ENCODE data around the gene TCP1.
"Not testable (repeated sequence)": the region's sequence is repeated elsewhere in the genome, so short reads cannot be mapped to it uniquely, and the experiment has no call there.

TCP1 gene

DNA sequence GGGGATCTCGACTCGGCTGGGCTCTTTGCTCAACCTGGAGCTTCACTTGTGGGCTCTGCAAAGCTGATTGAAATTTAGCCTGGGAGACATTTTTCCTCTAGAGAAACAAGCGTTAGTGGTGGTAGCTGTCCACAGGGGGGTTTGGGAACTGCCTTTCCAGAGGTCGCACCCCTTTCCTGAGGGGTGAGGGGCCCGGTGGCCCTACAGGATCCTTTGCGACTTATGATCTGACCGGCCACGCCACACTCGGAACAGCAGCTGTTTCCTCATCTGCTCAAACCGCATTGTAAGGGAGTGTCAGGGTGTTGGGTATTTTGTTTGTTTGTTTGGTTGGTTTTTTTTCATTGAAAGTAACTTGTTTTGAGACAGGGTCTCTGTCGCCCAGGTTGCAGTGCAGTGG lies 31.7 kb upstream of the TCP1 start:
- H3K27ac ChIP-seq, result no peak overlapping the region
- no peaks in the 10 kb centered on the region for H3K9me3 ChIP-seq (ENCODE audit: low read depth, low read length)
- TF ChIP-seq POLR2AphosphoS5 (IDR thresholded peaks at IDR 0.05; ENCODE audit: borderline replicate concordance, low read depth, low read length) (no peak), EZH2 (IDR thresholded peaks at IDR 0.05) (no peak), FOXP2 (optimal IDR thresholded peaks at IDR 0.05; ENCODE audit: control extremely low read depth, extremely low read length, insufficient read depth) (no peak)

DNA sequence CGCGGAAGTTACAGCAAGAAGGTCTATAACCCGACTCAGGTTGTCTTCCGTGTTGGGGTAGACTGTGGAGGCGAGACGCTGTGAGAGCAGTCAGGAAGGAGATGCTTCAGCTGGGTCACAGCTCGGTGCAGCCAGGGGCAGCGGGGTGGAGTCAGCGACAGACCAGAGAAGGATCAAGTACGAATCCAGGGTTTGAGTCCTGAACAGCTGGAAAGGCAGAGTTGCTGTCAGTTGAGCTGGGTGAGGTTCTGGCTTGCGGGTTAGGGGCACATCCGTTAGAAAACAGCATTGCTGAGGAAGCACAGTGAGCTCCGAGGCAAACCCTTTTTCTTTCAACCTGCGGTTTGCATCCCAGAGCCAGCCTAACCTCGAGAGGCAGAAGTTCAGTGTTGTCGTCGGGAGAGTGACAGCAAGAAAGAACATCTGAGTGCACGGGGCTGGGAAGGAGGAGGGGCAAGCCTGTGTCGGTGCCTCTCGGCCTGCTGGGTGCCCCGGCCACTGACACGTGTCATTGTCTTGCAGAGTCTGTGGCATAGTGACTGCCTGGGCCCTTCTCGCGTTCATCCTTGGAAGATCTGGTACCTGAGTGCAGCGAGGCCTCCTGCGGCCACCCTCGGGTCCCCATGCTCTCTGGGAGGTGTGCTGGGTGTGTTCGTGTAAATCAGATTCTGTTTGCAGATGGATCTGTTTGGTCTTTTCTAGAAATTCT lies 30.7 kb upstream of the TCP1 start:
- no peaks in the 10 kb centered on the region for H3K36me3 ChIP-seq (ENCODE audit: insufficient read depth, low read length)
- no peaks in the 10 kb centered on the region for H3K9me3 ChIP-seq (ENCODE audit: low read depth, low read length)
- DNase-seq (ENCODE audit: low read depth, low spot score), result no peak
- TF ChIP-seq POLR2AphosphoS5 (IDR thresholded peaks at IDR 0.05; ENCODE audit: borderline replicate concordance, low read depth, low read length), result no peak
- no peak for TF ChIP-seq FOXP2 (optimal IDR thresholded peaks at IDR 0.05; ENCODE audit: control extremely low read depth, extremely low read length, insufficient read depth)
- TF ChIP-seq EZH2 (IDR thresholded peaks at IDR 0.05), result no peak
- no peak overlapping the region for H3K4me3 ChIP-seq
- H3K27ac ChIP-seq, result no peak overlapping the region
- H3K9ac ChIP-seq (ENCODE audit: insufficient read length), result no peak overlapping the region

More for the DNA sequence above, 31.7 kb upstream of the TCP1 start:
- Histone ChIP-seq H3K4me3 (no peak overlapping the region), H3K36me3 (ENCODE audit: insufficient read depth, low read length) (no peaks in the 10 kb centered on the region), H3K9ac (ENCODE audit: insufficient read length) (no peak overlapping the region)
- no peak for DNase-seq (ENCODE audit: low read depth, low spot score)

DNA sequence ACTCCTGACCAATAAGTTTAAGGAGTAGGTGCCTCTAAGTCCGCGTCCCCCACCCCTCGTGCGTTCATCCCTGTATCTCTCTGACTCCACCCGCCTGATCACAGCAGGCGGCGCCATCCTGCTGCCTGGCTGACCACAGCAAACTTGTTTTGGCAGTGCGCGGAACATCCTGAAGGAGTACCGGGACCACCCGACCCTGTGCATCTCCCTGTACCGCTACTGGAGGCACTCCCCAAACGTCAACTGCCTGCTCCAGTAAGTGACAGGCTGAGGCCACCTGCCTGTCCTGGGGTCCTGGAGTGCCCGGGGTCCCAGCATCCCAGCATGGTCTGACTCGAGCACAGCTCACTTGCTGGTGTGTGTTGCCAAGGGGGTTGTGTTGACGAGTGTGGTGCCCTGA lies 29.7 kb upstream of the TCP1 start:
- DNase-seq (ENCODE audit: low read depth, low spot score), result no peak
- no peaks in the 10 kb centered on the region for H3K36me3 ChIP-seq (ENCODE audit: insufficient read depth, low read length)
- H3K27ac ChIP-seq, result no peak overlapping the region
- H3K9me3 ChIP-seq (ENCODE audit: low read depth, low read length), result no peaks in the 10 kb centered on the region
- TF ChIP-seq POLR2AphosphoS5 (IDR thresholded peaks at IDR 0.05; ENCODE audit: borderline replicate concordance, low read depth, low read length), result no peak
- no peak for TF ChIP-seq EZH2 (IDR thresholded peaks at IDR 0.05)
- TF ChIP-seq FOXP2 (optimal IDR thresholded peaks at IDR 0.05; ENCODE audit: control extremely low read depth, extremely low read length, insufficient read depth), result no peak
- no peak overlapping the region for H3K4me3 ChIP-seq
- H3K9ac ChIP-seq (ENCODE audit: insufficient read length), result no peak overlapping the region

DNA sequence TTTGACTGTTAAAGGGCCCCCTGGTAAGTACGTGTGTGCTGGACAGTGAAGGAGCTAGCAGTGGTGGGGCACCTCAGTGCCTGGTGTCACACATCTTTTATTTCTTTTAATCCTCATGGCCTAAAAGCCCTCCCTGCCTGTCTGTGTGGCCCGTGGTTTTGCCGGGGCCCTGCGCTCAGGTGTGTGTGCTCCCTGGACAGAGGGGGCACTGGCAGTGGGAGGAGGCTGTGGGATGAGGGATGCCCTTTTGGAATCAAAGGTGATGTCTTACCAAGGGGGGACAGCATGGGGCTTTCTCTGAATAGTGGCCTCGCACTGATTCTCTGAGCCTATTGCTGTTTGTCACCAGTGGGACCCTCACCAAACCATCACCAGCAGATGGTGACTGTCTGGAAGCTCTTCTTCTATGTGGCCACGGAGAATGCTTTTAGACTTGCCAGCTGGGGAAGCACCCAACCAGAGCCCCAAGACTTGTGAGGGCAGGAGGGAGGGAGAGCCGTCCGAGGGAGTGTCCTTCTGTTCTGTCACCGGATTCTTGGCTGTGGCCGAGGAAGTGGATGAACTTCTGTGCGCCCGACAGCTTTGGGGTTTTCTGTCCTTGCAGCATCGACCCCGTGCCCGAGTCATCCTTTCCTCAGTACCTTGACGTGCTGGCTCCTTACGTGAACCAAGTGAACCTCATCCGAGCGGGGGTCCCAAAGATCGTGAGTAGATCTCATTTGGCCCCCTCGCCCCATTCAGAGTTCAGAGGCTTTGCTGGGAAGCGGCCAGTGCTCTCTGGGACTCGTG lies 28.7 kb upstream of the TCP1 start:
- no peak overlapping the region for H3K4me3 ChIP-seq
- no peak for TF ChIP-seq POLR2AphosphoS5 (IDR thresholded peaks at IDR 0.05; ENCODE audit: borderline replicate concordance, low read depth, low read length)
- no peak for TF ChIP-seq EZH2 (IDR thresholded peaks at IDR 0.05)
- TF ChIP-seq FOXP2 (optimal IDR thresholded peaks at IDR 0.05; ENCODE audit: control extremely low read depth, extremely low read length, insufficient read depth), result no peak
- no peaks in the 10 kb centered on the region for H3K36me3 ChIP-seq (ENCODE audit: insufficient read depth, low read length)
- H3K27ac ChIP-seq, result no peak overlapping the region
- no peak for DNase-seq (ENCODE audit: low read depth, low spot score)
- no peak overlapping the region for H3K9ac ChIP-seq (ENCODE audit: insufficient read length)
- H3K9me3 ChIP-seq (ENCODE audit: low read depth, low read length), result no peaks in the 10 kb centered on the region

DNA sequence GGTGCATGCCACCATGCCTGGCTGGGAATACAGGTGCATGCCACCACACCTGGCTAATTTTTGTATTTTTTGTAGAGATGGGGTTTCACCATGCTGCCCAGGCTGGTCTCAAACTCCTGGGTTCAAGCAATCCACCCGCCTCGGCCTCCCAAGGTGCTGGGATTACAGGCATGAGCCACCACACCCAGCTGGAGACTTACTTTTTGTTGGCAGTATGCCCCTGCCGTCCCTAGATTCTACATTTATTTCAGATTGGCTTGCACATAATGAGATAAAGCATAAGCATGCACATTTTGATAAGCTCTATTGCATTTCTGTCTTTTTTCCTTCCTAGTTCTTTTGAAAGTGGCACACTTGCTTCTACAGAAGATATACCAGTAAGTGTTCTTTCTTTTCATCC lies 27.4 kb upstream of the TCP1 start:
- not testable (repeated sequence) for H3K9ac ChIP-seq (ENCODE audit: insufficient read length); H3K9me3 ChIP-seq (ENCODE audit: low read depth, low read length); H3K27ac ChIP-seq; H3K36me3 ChIP-seq (ENCODE audit: insufficient read depth, low read length); DNase-seq (ENCODE audit: low read depth, low spot score); H3K4me3 ChIP-seq

DNA sequence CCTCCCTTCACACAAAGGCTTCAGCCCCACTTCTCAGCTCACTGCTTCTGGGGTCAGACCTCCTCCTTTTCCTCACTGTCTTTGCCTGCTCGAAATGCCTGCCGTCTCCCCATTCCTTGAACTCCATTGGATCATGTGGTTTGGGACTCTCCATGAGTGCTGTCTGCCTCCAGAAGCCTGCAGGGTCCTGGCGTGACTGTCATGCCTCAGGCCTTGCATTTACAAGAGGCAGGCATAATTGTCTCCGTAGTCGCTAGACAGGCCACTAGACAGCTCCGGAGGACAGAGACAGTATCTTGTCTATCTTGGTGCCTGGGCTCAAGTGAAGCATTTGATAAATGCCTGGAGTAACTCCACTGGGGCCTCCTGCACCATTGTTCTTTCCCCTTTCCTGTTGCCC lies 26.0 kb upstream of the TCP1 start:
- Histone ChIP-seq H3K9me3 (ENCODE audit: low read depth, low read length) (no peaks in the 10 kb centered on the region), H3K4me3 (no peak overlapping the region), H3K27ac (no peak overlapping the region), H3K9ac (ENCODE audit: insufficient read length) (no peak overlapping the region), H3K36me3 (ENCODE audit: insufficient read depth, low read length) (no peaks in the 10 kb centered on the region)
- no peak for DNase-seq (ENCODE audit: low read depth, low spot score)
- TF ChIP-seq POLR2AphosphoS5 (IDR thresholded peaks at IDR 0.05; ENCODE audit: borderline replicate concordance, low read depth, low read length) (no peak), FOXP2 (optimal IDR thresholded peaks at IDR 0.05; ENCODE audit: control extremely low read depth, extremely low read length, insufficient read depth) (no peak), EZH2 (IDR thresholded peaks at IDR 0.05) (no peak)

DNA sequence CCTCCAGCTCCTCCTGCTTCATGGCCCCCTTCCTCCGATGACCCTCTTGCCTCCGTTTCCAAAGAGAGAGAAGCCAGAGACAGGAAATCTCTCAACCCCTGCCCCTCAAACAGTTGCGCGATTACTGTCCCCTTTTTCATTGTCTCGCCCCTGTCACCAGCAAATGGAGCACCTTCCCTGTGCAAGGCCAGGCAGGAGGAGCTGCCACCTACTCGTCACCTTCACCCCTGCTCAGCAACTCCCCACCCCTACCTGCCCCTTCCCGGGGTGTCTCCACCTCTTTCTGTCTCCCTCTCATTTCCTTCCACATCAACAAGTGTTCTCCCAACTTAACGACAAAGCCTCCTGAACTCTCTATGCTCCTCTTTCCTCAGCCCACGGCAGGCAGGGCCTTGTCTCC lies 24.4 kb upstream of the TCP1 start:
- H3K9ac ChIP-seq (ENCODE audit: insufficient read length), result no peak overlapping the region
- no peak overlapping the region for H3K27ac ChIP-seq
- no peaks in the 10 kb centered on the region for H3K9me3 ChIP-seq (ENCODE audit: low read depth, low read length)
- no peak overlapping the region for H3K4me3 ChIP-seq
- H3K36me3 ChIP-seq (ENCODE audit: insufficient read depth, low read length), result no peaks in the 10 kb centered on the region
- TF ChIP-seq FOXP2 (optimal IDR thresholded peaks at IDR 0.05; ENCODE audit: control extremely low read depth, extremely low read length, insufficient read depth) (no peak), POLR2AphosphoS5 (IDR thresholded peaks at IDR 0.05; ENCODE audit: borderline replicate concordance, low read depth, low read length) (no peak), EZH2 (IDR thresholded peaks at IDR 0.05) (no peak)
- no peak for DNase-seq (ENCODE audit: low read depth, low spot score)

DNA sequence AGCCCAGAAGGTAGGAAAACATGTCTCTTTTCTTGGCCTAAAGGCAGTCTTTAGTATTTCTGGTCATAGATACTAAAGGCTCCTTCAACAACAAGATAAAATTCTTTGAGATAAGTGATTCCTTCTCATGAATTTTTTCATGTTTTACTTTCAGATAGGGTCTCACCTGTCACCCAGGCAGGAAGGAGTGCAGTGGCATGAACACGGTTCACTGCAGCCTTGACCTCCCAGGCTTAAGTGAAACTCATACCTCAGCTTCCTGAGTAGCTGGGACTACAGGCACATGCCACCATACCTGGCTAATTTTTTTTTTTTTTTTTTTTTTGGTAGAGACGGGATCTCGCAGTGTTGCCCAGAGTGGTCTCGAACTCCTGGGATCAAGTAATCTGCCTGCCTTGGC lies 19.7 kb upstream of the TCP1 start:
- no peaks in the 10 kb centered on the region for H3K9me3 ChIP-seq (ENCODE audit: low read depth, low read length)
- H3K27ac ChIP-seq, result no peak overlapping the region
- no peak overlapping the region for H3K4me3 ChIP-seq
- no peak overlapping the region for H3K9ac ChIP-seq (ENCODE audit: insufficient read length)
- no peak for DNase-seq (ENCODE audit: low read depth, low spot score)
- H3K36me3 ChIP-seq (ENCODE audit: insufficient read depth, low read length), result no peaks in the 10 kb centered on the region
- TF ChIP-seq EZH2 (IDR thresholded peaks at IDR 0.05) (no peak), FOXP2 (optimal IDR thresholded peaks at IDR 0.05; ENCODE audit: control extremely low read depth, extremely low read length, insufficient read depth) (no peak), POLR2AphosphoS5 (IDR thresholded peaks at IDR 0.05; ENCODE audit: borderline replicate concordance, low read depth, low read length) (no peak)
